Gastrocnemius medialis (tissue), 4 donors: ENCODE results near the gene GRM4.

ENCODE experiments used
- POLR2A ChIP-seq, 2 donors: fragments of 450-650 bp; IDR thresholded peaks; one replicate each; pipeline ENCODE4 v1.6.1; 2017; ENCODE audit warnings: antibody characterized with exemption in 2 of 2, mild to moderate bottlenecking in 2 of 2, moderate library complexity in 2 of 2
- TF ChIP-seq, protein P1 (sequence below), 5 experiments: fragments of 450-650 bp in 3 of 5; fragments of 200-600 bp in 2 of 5; sonication (generic) in 2 of 5; IDR thresholded peaks in 4 of 5; conservative IDR thresholded peaks in 1 of 5; 1 replicate in 4 of 5; 2 replicates in 1 of 5; pipeline ENCODE4 v1.5.1; 2016 to 2019; ENCODE audit warnings: antibody characterized with exemption in 5 of 5, mild to moderate bottlenecking in 3 of 5, moderate library complexity in 3 of 5

DNA sequence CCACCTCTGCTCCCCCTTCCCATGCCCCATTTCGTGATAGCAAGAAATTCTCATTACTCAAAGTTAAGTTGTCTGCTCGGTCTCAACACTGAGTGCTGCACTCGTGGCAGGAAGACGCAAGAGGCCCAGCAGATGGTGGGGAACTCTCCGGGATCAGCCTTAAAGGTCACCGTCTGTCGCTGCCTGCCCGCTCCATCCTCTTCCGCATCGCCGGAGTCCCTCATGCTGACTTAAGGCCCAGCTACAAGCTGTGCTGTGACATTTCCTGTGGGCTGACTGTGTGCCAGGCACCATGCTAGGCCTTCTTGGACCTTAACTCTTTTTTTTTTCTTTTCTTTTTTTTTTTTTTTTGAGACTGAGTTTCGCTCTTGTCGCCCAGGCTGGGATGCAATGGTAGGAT lies 17.8 kb downstream of the GRM4 start:
- TF ChIP-seq, protein P1, sequence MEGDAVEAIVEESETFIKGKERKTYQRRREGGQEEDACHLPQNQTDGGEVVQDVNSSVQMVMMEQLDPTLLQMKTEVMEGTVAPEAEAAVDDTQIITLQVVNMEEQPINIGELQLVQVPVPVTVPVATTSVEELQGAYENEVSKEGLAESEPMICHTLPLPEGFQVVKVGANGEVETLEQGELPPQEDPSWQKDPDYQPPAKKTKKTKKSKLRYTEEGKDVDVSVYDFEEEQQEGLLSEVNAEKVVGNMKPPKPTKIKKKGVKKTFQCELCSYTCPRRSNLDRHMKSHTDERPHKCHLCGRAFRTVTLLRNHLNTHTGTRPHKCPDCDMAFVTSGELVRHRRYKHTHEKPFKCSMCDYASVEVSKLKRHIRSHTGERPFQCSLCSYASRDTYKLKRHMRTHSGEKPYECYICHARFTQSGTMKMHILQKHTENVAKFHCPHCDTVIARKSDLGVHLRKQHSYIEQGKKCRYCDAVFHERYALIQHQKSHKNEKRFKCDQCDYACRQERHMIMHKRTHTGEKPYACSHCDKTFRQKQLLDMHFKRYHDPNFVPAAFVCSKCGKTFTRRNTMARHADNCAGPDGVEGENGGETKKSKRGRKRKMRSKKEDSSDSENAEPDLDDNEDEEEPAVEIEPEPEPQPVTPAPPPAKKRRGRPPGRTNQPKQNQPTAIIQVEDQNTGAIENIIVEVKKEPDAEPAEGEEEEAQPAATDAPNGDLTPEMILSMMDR (IDR thresholded peaks at IDR 0.05 in 4 of 5, conservative IDR thresholded peaks at IDR 0.05 in 1 of 5) = no peak
- TF ChIP-seq POLR2A (IDR thresholded peaks at IDR 0.05) = no peak
